ENCODE results near the gene TPCN1. TPM values are rescaled to one million over a fixed set of nuclear protein-coding genes. Genes with fewer than 3 reads are reported as not detected.

Gene TPCN1
- total RNA-seq, 2 donors from 2014 or later = 18.9 to 30.8 TPM

DNA sequence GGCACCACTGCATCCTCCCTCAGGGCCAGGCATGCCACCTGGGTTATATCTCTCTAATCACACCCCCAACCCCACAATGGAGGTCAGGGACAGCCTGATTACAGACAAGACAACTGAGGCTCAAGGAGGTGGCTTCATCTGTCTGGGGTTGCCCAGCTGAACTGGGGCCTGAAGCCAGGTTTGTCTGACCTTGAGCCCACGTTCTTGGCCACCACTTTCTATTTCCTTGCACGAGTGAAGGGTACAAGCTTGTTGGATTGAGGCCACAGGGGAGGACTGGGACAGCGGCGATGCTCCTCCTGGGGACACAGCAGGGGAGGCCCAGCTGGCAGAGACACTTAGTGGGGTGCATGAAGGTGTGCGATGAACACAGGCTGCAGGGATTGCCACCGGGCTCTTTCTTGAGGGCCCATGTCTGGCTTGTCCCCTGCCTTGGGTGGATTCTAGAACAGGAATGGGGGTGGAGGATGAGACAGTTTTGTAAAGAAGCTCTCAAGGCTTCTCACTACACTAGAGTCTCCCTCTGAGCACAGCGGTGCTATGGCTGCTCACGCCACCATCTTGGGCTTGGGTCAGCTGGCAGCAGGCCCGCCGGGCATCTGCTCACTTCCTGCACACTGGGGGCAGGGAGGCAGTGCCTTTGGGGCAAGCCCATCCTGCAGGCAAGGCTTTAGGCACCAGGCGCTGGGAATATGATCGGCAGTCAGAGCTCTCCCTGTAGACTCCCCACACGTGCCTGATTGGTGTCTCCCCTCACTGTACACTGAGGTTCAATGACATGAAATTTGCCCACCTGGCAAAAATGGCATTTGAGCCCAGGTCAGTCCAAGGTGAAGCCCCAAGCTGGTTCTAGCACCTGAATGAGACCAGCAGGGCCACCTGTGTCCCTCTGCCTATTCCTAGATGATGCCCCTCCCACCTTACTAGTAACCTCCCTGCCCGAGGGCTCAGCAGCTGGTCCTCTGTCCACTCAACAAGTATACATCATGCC is 19.8 kb upstream of the TPCN1 start:
- H3K27ac ChIP-seq (ENCODE audit: low read depth, low read length) = no peak overlapping the region
- peaks cover 1% of the 10 kb centered on the region for H3K27me3 Mint-ChIP-seq (ENCODE audit: insufficient read depth)
- TF ChIP-seq, protein P1, sequence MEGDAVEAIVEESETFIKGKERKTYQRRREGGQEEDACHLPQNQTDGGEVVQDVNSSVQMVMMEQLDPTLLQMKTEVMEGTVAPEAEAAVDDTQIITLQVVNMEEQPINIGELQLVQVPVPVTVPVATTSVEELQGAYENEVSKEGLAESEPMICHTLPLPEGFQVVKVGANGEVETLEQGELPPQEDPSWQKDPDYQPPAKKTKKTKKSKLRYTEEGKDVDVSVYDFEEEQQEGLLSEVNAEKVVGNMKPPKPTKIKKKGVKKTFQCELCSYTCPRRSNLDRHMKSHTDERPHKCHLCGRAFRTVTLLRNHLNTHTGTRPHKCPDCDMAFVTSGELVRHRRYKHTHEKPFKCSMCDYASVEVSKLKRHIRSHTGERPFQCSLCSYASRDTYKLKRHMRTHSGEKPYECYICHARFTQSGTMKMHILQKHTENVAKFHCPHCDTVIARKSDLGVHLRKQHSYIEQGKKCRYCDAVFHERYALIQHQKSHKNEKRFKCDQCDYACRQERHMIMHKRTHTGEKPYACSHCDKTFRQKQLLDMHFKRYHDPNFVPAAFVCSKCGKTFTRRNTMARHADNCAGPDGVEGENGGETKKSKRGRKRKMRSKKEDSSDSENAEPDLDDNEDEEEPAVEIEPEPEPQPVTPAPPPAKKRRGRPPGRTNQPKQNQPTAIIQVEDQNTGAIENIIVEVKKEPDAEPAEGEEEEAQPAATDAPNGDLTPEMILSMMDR (conservative IDR thresholded peaks at IDR 0.05) = no peak
- no peak overlapping the region for H3K4me3 Mint-ChIP-seq
- no peak overlapping the region for H3K4me3 ChIP-seq (ENCODE audit: low read length)
- peaks cover 4% of the 10 kb centered on the region for H3K36me3 Mint-ChIP-seq (ENCODE audit: low read depth)
- H3K9me3 Mint-ChIP-seq = peaks cover 4% of the 10 kb centered on the region
- H3K9ac ChIP-seq (ENCODE audit: extremely low read depth, low read length, poor library complexity, severe bottlenecking) = no peak overlapping the region
- no peak overlapping the region for H3K27ac Mint-ChIP-seq
- H3K36me3 ChIP-seq (ENCODE audit: control insufficient read depth, insufficient read depth, low read length) = no peaks in the 10 kb centered on the region
- H3K4me1 Mint-ChIP-seq = no peaks in the 10 kb centered on the region
- H3K9me3 ChIP-seq (ENCODE audit: control insufficient read depth, low read length) = no peaks in the 10 kb centered on the region
- no peak for DNase-seq
- 93 to 95% methylated on average over 10 to 14 of the region's 14 CpGs for WGBS, 2 experiments (ENCODE audit: insufficient coverage in 1 of 2, insufficient read length in 1 of 2)
- H3K4me1 ChIP-seq (ENCODE audit: control insufficient read depth, insufficient read depth, low read length) = no peaks in the 10 kb centered on the region
- H3K27me3 ChIP-seq (ENCODE audit: control insufficient read depth, insufficient read depth, low read length, poor library complexity, severe bottlenecking) = no peaks in the 10 kb centered on the region

DNA sequence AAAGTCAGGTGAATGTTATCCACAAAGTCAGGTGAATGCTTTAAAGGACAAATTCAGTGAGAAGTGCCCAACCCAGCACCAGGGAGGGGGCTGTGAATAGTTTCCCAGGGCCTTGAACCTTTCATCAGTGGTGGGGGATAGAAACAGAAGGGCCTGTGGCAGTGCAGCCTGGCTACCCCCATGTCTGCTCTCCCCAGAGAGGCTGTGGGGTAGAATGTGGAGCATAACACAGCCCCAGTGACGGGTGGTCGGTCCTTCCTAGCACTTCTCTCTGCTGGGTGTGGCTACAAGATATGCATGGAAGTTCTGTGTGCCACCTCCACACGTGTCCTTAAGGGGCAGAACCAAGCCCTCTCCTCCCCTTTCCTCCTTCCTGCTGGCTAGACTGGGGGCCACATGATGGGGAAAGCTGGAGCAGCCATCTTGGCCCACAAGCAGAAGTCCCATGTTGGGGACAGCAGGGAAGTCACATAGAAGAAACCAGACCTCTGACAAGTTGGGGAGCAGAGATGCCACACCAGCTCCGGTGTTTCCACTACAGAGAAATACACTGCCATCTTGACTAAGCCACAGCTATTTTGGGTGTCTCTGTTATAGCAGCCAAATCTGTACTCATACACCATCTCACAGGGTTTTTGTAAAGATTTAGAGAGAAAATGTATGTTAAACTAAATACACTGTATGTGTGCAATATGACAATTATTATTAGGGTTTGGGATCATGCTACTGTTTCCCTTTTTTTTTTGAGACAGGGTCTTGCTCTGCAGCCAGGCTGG is 18.8 kb upstream of the TPCN1 start:
- Mint-ChIP-seq H3K36me3 (ENCODE audit: low read depth) (peaks cover 5% of the 10 kb centered on the region), H3K27ac (no peak overlapping the region), H3K27me3 (ENCODE audit: insufficient read depth) (peaks cover 1% of the 10 kb centered on the region), H3K9me3 (peaks cover 5% of the 10 kb centered on the region), H3K4me1 (no peaks in the 10 kb centered on the region), H3K4me3 (no peak overlapping the region)
- Histone ChIP-seq H3K9me3 (ENCODE audit: control insufficient read depth, low read length) (no peaks in the 10 kb centered on the region), H3K4me1 (ENCODE audit: control insufficient read depth, insufficient read depth, low read length) (no peaks in the 10 kb centered on the region), H3K27ac (ENCODE audit: low read depth, low read length) (no peak overlapping the region), H3K4me3 (ENCODE audit: low read length) (no peak overlapping the region), H3K36me3 (ENCODE audit: control insufficient read depth, insufficient read depth, low read length) (no peaks in the 10 kb centered on the region), H3K27me3 (ENCODE audit: control insufficient read depth, insufficient read depth, low read length, poor library complexity, severe bottlenecking) (no peaks in the 10 kb centered on the region), H3K9ac (ENCODE audit: extremely low read depth, low read length, poor library complexity, severe bottlenecking) (no peak overlapping the region)
- 88 to 90% methylated on average over 2 to 4 of the region's 4 CpGs for WGBS, 2 experiments (ENCODE audit: insufficient coverage in 1 of 2, insufficient read length in 1 of 2)
- TF ChIP-seq, protein P1 (conservative IDR thresholded peaks at IDR 0.05) = no peak
- no peak for DNase-seq

DNA sequence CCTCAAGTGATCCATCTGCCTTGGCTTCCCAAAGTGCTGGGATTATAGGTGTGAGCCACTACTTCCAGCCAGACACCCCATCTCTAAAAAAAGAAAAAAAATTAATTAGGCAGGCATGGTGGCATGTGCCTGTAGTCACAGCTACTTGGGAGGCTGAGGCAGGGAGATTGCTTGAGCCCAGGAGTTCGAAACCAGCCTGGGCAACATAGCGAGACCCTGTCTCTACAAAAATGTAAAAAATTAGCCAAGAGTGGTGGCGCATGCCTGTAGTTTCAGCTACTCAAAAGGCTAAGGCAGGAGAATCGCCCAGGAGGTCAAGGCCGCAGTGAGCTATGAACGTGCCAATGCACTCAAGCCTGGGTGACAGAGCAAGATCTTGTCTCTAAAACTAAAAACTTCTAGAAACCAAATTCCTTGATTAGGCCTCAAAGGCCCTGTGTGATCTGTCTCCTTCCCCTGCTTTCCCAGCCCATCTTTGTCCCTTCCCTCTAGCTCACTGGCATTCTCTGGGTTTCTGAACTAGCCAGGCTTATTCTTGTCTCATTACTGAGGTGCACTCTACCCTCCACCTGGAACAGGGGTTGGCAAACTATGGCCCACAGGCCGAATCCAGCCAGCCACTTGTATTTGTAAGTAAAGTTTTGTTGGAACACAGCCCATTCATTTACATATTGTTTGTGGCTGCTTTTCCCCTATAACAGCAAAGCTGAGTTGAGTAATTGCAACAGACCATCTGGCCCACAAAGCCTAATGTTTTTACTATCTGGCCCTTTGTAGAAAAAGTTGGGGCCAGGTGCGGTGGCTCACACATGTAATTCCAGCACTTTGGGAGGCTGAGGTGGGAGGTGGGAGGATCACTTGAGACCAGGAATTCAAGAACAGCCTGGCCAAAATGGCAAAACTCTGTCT is 17.2 kb upstream of the TPCN1 start:
- TF ChIP-seq, protein P1 (conservative IDR thresholded peaks at IDR 0.05) = no peak
- no peaks in the 10 kb centered on the region for H3K9me3 ChIP-seq (ENCODE audit: control insufficient read depth, low read length)
- 91 to 93% methylated on average over 6 to 8 of the region's 8 CpGs for WGBS, 2 experiments (ENCODE audit: insufficient coverage in 1 of 2, insufficient read length in 1 of 2)
- Mint-ChIP-seq H3K27ac (no peak overlapping the region), H3K4me3 (no peak overlapping the region), H3K4me1 (peaks cover 5% of the 10 kb centered on the region), H3K36me3 (ENCODE audit: low read depth) (peaks cover 5% of the 10 kb centered on the region), H3K9me3 (peaks cover 5% of the 10 kb centered on the region), H3K27me3 (ENCODE audit: insufficient read depth) (peaks cover 1% of the 10 kb centered on the region)
- no peaks in the 10 kb centered on the region for H3K36me3 ChIP-seq (ENCODE audit: control insufficient read depth, insufficient read depth, low read length)
- no peaks in the 10 kb centered on the region for H3K4me1 ChIP-seq (ENCODE audit: control insufficient read depth, insufficient read depth, low read length)
- H3K27ac ChIP-seq (ENCODE audit: low read depth, low read length) = no peak overlapping the region
- DNase-seq = no peak
- no peak overlapping the region for H3K4me3 ChIP-seq (ENCODE audit: low read length)
- H3K27me3 ChIP-seq (ENCODE audit: control insufficient read depth, insufficient read depth, low read length, poor library complexity, severe bottlenecking) = no peaks in the 10 kb centered on the region
- no peak overlapping the region for H3K9ac ChIP-seq (ENCODE audit: extremely low read depth, low read length, poor library complexity, severe bottlenecking)

All from endodermal cell (in vitro differentiated cells).